HEK293 (cell line): Measurements from ENCODE around the gene B4GALT2.

Source experiments
- CTCF ChIA-PET: fragments of 350-600 bp; formaldehyde crosslinking; extraction: SDS; loops from one replicate; lab custom pipeline; 2021; ENCODE audit warnings: antibody characterized with exemption; lab: Yijun Ruan, JAX
- POLR2A ChIA-PET: fragments of 300-600 bp; formaldehyde crosslinking; extraction: SDS; loops from one replicate; lab custom pipeline; 2020; ENCODE audit warnings: antibody characterized with exemption, inconsistent platforms; lab: Yijun Ruan, JAX
- H3K27ac ChIP-seq: fragments of 200-500 bp; sonication (Bioruptor generic); 2 replicates; pipeline ENCODE4 v1.5.1; 2014; ENCODE audit warnings: low read depth, low read length, control low read depth, inconsistent platforms; ENCODE audit errors: extremely low read depth
- H3K36me3 ChIP-seq, 2 experiments: fragments of 200-500 bp in 1 of 2; sonication (Bioruptor generic) in 1 of 2; 1 replicate in 1 of 2; 2 replicates in 1 of 2; pipeline ENCODE4 v1.5.1; 2014 to 2017; ENCODE audit warnings: inconsistent platforms in 2 of 2, low read length in 2 of 2; ENCODE audit not compliant: control insufficient read depth in 2 of 2, insufficient read depth in 1 of 2
- H3K4me1 ChIP-seq: fragments of 200-500 bp; sonication (Bioruptor generic); 2 replicates; pipeline ENCODE4 v1.5.1; 2014; ENCODE audit warnings: mild to moderate bottlenecking, low read length, inconsistent platforms; ENCODE audit not compliant: control insufficient read depth, insufficient read depth
- H3K4me3 ChIP-seq: 2 replicates; pipeline ENCODE4 v1.5.1; 2011; ENCODE audit warnings: low read depth, mild to moderate bottlenecking, control low read depth, low read length, moderate library complexity
- H3K9me3 ChIP-seq: fragments of 200-500 bp; sonication (Bioruptor generic); 2 replicates; pipeline ENCODE4 v1.5.1; 2014; ENCODE audit warnings: low read depth, low read length, inconsistent platforms; ENCODE audit not compliant: control insufficient read depth, insufficient read depth
- CTCF ChIP-seq: fragments of 450-650 bp; formaldehyde crosslinking; IDR thresholded peaks from 2 replicates; pipeline ENCODE4 v1.5.1; 2016; ENCODE audit warnings: missing biosample characterization, missing genetic modification characterization
- GLIS2 ChIP-seq: fragments of 450-650 bp; formaldehyde crosslinking; IDR thresholded peaks from 2 replicates; pipeline ENCODE4 v1.5.1; 2016; ENCODE audit warnings: missing biosample characterization, missing genetic modification characterization
- HOXA7 ChIP-seq: sonication (generic); formaldehyde crosslinking; IDR thresholded peaks from 2 replicates; pipeline ENCODE4 v1.8.1; 2022; ENCODE audit warnings: missing genetic modification reagents, borderline replicate concordance
- INSM2 ChIP-seq: fragments of 450-650 bp; formaldehyde crosslinking; IDR thresholded peaks from 2 replicates; pipeline ENCODE4 v1.5.1; 2016; ENCODE audit warnings: missing biosample characterization, missing genetic modification characterization
- KLF17 ChIP-seq: fragments of 450-650 bp; formaldehyde crosslinking; IDR thresholded peaks from 2 replicates; pipeline ENCODE4 v1.5.1; 2016; ENCODE audit warnings: missing biosample characterization, missing genetic modification characterization
- ZBTB10 ChIP-seq: fragments of 450-650 bp; formaldehyde crosslinking; IDR thresholded peaks from 2 replicates; pipeline ENCODE4 v1.5.1; 2016; ENCODE audit warnings: missing biosample characterization, missing genetic modification characterization
- ZFP37 ChIP-seq: fragments of 450-650 bp; formaldehyde crosslinking; IDR thresholded peaks from 2 replicates; pipeline ENCODE4 v1.5.1; 2016; ENCODE audit warnings: missing biosample characterization, missing genetic modification characterization
- ZFP69B ChIP-seq: fragments of 450-650 bp; formaldehyde crosslinking; IDR thresholded peaks from 2 replicates; pipeline ENCODE4 v1.5.1; 2016; ENCODE audit warnings: missing biosample characterization, missing genetic modification characterization
- ZNF114 ChIP-seq: fragments of 450-650 bp; formaldehyde crosslinking; IDR thresholded peaks from 2 replicates; pipeline ENCODE4 v1.5.0; 2017; ENCODE audit warnings: missing biosample characterization, missing genetic modification characterization
- ZNF146 ChIP-seq: fragments of 450-650 bp; formaldehyde crosslinking; IDR thresholded peaks from 2 replicates; pipeline ENCODE4 v1.5.1; 2016; ENCODE audit warnings: missing biosample characterization, missing genetic modification characterization
- ZNF214 ChIP-seq: fragments of 450-650 bp; formaldehyde crosslinking; IDR thresholded peaks from 2 replicates; pipeline ENCODE4 v1.5.1; 2017; ENCODE audit warnings: missing biosample characterization, mild to moderate bottlenecking, missing genetic modification characterization, borderline replicate concordance
- ZNF223 ChIP-seq: fragments of 450-650 bp; formaldehyde crosslinking; IDR thresholded peaks from 2 replicates; pipeline ENCODE4 v1.5.1; 2016; ENCODE audit warnings: missing biosample characterization, missing genetic modification characterization
- ZNF280C ChIP-seq: fragments of 450-650 bp; formaldehyde crosslinking; IDR thresholded peaks from 2 replicates; pipeline ENCODE4 v1.5.1; 2016; ENCODE audit warnings: missing biosample characterization, missing genetic modification characterization
- ZNF37A ChIP-seq: fragments of 450-650 bp; IDR thresholded peaks from 2 replicates; pipeline ENCODE4 v1.5.1; 2018; ENCODE audit warnings: missing biosample characterization, missing genetic modification characterization
- ZNF423 ChIP-seq: fragments of 450-650 bp; formaldehyde crosslinking; IDR thresholded peaks from 2 replicates; pipeline ENCODE4 v1.5.1; 2016; ENCODE audit warnings: missing biosample characterization, missing genetic modification characterization
- ZNF449 ChIP-seq: fragments of 450-650 bp; formaldehyde crosslinking; IDR thresholded peaks from 2 replicates; pipeline ENCODE4 v1.5.1; 2017; ENCODE audit warnings: missing biosample characterization, mild to moderate bottlenecking, missing genetic modification characterization, moderate library complexity
- ZNF488 ChIP-seq: fragments of 450-650 bp; formaldehyde crosslinking; IDR thresholded peaks from 2 replicates; pipeline ENCODE4 v1.5.1; 2016; ENCODE audit warnings: missing biosample characterization, missing genetic modification characterization
- ZNF513 ChIP-seq: fragments of 450-650 bp; IDR thresholded peaks from 2 replicates; pipeline ENCODE4 v1.5.1; 2018; ENCODE audit warnings: missing biosample characterization, missing genetic modification characterization
- ZNF558 ChIP-seq: fragments of 450-650 bp; formaldehyde crosslinking; IDR thresholded peaks from 2 replicates; pipeline ENCODE4 v1.5.1; 2016; ENCODE audit warnings: missing biosample characterization, missing genetic modification characterization
- ZNF610 ChIP-seq: fragments of 450-650 bp; formaldehyde crosslinking; IDR thresholded peaks from 2 replicates; pipeline ENCODE4 v1.5.1; 2016; ENCODE audit warnings: missing biosample characterization, missing genetic modification characterization, borderline replicate concordance
- ZNF677 ChIP-seq: fragments of 450-650 bp; IDR thresholded peaks from 2 replicates; pipeline ENCODE4 v1.5.0; 2018; ENCODE audit warnings: missing biosample characterization, mild to moderate bottlenecking, missing genetic modification characterization, moderate library complexity
- ZNF76 ChIP-seq: fragments of 450-650 bp; formaldehyde crosslinking; IDR thresholded peaks from 2 replicates; pipeline ENCODE4; 2016; ENCODE audit warnings: low read depth, missing biosample characterization, missing genetic modification characterization, borderline replicate concordance
- ZNF768 ChIP-seq: fragments of 450-650 bp; formaldehyde crosslinking; IDR thresholded peaks from 2 replicates; pipeline ENCODE4 v1.5.1; 2018; ENCODE audit warnings: missing biosample characterization, mild to moderate bottlenecking, missing genetic modification characterization
- ZXDB ChIP-seq: fragments of 450-650 bp; formaldehyde crosslinking; IDR thresholded peaks from 2 replicates; pipeline ENCODE4 v1.5.1; 2016; ENCODE audit warnings: missing biosample characterization, missing genetic modification characterization

B4GALT2 gene

GRCh38 chr1:44035726-44036408 is 56.9 kb downstream of the B4GALT2 start:
- ChIA-PET POLR2A (interaction anchor here (0.8 to 1.8 kb wide), 7 partner anchors 22 to 386 kb away, joined by 3 to 9 read pairs (median 4); partner anchors contain the start of gene KDM4A), CTCF (interaction anchor here (0.5 to 7.8 kb wide), 23 partner anchors 9 to 957 kb away, joined by 3 to 110 read pairs (median 4); no protein-coding TSS in a partner anchor)
- Histone ChIP-seq H3K27ac (no peak overlapping the region; the same call in 1 of the 2 replicates), H3K9me3 (no peaks in the 10 kb centered on the region), H3K4me1 (peaks cover 5% of the 10 kb centered on the region; the same call in 1 of the 2 replicates), H3K4me3 (no peak overlapping the region), H3K36me3 (no peaks in the 10 kb centered on the region)
- TF ChIP-seq ZNF768 (tag by site-specific recombination) (no peak), ZNF513 (no peak), ZXDB (tag by site-specific recombination) (no peak), KLF17 (tag by site-specific recombination) (peak; percentile 29; the same call in 1 of the 2 replicates), ZNF488 (no peak), ZNF449 (peak; percentile 80), ZNF558 (tag by site-specific recombination) (no peak), ZBTB10 (no peak), ZNF114 (tag by site-specific recombination) (no peak), INSM2 (tag by site-specific recombination) (no peak), ZNF37A (tag by site-specific recombination) (no peak), HOXA7 (CRISPR knock-in tag) (no peak), ZNF610 (no peak), ZNF280C (no peak), ZNF76 (no peak), ZNF223 (tag by site-specific recombination) (no peak), ZFP69B (tag by site-specific recombination) (no peak), CTCF (tag by site-specific recombination) (peak; percentile 58; the same call in 1 of the 2 replicates), ZFP37 (tag by site-specific recombination) (no peak), ZNF214 (tag by site-specific recombination) (no peak), ZNF423 (no peak), GLIS2 (tag by site-specific recombination) (peak; percentile 51), ZNF677 (tag by site-specific recombination) (no peak), ZNF146 (tag by site-specific recombination) (no peak)
